Measurements from ENCODE around the gene MAGI2. TPM values are rescaled to one million over a fixed set of nuclear protein-coding genes. Genes with fewer than 3 reads are reported as not detected.

Gene MAGI2
- total and polyA plus RNA-seq, 2 experiments from 2014 or later: 10.4 to 26.4 TPM

DNA sequence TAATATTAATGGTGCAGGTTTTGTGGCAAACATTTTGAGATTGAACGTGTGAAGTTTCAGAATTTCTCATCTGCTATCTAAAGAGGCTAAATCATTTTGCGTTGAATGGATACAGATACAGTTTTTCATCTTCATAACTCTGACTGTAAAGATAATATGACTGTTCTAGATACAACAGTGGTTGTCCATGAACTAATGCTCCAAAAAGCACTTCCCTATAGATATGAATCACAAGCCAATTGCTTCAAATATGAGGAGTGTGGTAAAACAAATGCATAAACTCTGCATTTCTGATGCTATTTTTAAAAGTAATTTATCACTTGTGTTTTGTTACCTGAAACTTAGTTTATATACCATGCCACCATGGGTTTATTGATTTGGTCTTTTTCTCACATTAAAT is 750.1 kb downstream of the MAGI2 start:
- Histone ChIP-seq H3K4me3 (no peak overlapping the region), H3K27me3 (ENCODE audit: insufficient read depth) (no peaks in the 10 kb centered on the region), H3K79me2 (replicated peaks; ENCODE audit: insufficient read depth) (peaks cover 3% of the 10 kb centered on the region; the same call in 1 of the 2 replicates), H3F3A (replicated peaks; ENCODE audit: low read depth) (no peaks in the 10 kb centered on the region), H2AFZ (no peak overlapping the region), H4K20me1 (replicated peaks; ENCODE audit: insufficient read depth) (no peaks in the 10 kb centered on the region), H3K27ac (ENCODE audit: low read depth) (no peak overlapping the region), H3K36me3 (ENCODE audit: insufficient read depth) (no peaks in the 10 kb centered on the region), H3K9me2 (ENCODE audit: insufficient read depth) (no peaks in the 10 kb centered on the region), H3K4me2 (no peak overlapping the region), H3K4me1 (ENCODE audit: insufficient read depth) (no peaks in the 10 kb centered on the region)
- Mint-ChIP-seq H3K36me3 (ENCODE audit: low read depth) (peaks cover 14% of the 10 kb centered on the region; the same call in 2 of the 3 replicates), H3K9me3 (no peaks in the 10 kb centered on the region), H3K4me3 (no peak overlapping the region), H3K27me3 (ENCODE audit: insufficient read depth, low read depth, poor library complexity) (no peaks in the 10 kb centered on the region), H3K4me1 (peaks cover 8% of the 10 kb centered on the region), H3K27ac (no peak overlapping the region)
- DNase-seq (ENCODE audit: low spot score) (no peak), ATAC-seq (no peak)
- TF ChIP-seq, protein P1, sequence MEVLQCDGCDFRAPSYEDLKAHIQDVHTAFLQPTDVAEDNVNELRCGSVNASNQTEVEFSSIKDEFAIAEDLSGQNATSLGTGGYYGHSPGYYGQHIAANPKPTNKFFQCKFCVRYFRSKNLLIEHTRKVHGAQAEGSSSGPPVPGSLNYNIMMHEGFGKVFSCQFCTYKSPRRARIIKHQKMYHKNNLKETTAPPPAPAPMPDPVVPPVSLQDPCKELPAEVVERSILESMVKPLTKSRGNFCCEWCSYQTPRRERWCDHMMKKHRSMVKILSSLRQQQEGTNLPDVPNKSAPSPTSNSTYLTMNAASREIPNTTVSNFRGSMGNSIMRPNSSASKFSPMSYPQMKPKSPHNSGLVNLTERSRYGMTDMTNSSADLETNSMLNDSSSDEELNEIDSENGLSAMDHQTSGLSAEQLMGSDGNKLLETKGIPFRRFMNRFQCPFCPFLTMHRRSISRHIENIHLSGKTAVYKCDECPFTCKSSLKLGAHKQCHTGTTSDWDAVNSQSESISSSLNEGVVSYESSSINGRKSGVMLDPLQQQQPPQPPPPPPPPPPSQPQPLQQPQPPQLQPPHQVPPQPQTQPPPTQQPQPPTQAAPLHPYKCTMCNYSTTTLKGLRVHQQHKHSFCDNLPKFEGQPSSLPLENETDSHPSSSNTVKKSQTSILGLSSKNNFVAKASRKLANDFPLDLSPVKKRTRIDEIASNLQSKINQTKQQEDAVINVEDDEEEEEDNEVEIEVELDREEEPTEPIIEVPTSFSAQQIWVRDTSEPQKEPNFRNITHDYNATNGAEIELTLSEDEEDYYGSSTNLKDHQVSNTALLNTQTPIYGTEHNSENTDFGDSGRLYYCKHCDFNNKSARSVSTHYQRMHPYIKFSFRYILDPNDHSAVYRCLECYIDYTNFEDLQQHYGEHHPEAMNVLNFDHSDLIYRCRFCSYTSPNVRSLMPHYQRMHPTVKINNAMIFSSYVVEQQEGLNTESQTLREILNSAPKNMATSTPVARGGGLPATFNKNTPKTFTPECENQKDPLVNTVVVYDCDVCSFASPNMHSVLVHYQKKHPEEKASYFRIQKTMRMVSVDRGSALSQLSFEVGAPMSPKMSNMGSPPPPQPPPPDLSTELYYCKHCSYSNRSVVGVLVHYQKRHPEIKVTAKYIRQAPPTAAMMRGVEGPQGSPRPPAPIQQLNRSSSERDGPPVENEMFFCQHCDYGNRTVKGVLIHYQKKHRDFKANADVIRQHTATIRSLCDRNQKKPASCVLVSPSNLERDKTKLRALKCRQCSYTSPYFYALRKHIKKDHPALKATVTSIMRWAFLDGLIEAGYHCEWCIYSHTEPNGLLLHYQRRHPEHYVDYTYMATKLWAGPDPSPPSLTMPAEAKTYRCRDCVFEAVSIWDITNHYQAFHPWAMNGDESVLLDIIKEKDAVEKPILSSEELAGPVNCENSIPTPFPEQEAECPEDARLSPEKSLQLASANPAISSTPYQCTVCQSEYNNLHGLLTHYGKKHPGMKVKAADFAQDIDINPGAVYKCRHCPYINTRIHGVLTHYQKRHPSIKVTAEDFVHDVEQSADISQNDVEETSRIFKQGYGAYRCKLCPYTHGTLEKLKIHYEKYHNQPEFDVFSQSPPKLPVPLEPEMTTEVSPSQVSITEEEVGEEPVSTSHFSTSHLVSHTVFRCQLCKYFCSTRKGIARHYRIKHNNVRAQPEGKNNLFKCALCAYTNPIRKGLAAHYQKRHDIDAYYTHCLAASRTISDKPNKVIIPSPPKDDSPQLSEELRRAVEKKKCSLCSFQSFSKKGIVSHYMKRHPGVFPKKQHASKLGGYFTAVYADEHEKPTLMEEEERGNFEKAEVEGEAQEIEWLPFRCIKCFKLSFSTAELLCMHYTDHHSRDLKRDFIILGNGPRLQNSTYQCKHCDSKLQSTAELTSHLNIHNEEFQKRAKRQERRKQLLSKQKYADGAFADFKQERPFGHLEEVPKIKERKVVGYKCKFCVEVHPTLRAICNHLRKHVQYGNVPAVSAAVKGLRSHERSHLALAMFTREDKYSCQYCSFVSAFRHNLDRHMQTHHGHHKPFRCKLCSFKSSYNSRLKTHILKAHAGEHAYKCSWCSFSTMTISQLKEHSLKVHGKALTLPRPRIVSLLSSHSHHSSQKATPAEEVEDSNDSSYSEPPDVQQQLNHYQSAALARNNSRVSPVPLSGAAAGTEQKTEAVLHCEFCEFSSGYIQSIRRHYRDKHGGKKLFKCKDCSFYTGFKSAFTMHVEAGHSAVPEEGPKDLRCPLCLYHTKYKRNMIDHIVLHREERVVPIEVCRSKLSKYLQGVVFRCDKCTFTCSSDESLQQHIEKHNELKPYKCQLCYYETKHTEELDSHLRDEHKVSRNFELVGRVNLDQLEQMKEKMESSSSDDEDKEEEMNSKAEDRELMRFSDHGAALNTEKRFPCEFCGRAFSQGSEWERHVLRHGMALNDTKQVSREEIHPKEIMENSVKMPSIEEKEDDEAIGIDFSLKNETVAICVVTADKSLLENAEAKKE (CRISPR knock-in tag; IDR thresholded peaks at IDR 0.05): no peak
- TF ChIP-seq EZH2 (IDR thresholded peaks at IDR 0.05; ENCODE audit: low read depth, unreplicated experiment) (no peak), STAT1 (IDR thresholded peaks at IDR 0.05; ENCODE audit: unreplicated experiment) (no peak), POLR2AphosphoS5 (IDR thresholded peaks at IDR 0.05; ENCODE audit: low read depth) (no peak), NANOG (IDR thresholded peaks at IDR 0.05; ENCODE audit: borderline replicate concordance) (no peak), ZNF331 (CRISPR knock-in tag; IDR thresholded peaks at IDR 0.05; ENCODE audit: low read depth) (no peak)
- TF ChIP-seq, protein P2, sequence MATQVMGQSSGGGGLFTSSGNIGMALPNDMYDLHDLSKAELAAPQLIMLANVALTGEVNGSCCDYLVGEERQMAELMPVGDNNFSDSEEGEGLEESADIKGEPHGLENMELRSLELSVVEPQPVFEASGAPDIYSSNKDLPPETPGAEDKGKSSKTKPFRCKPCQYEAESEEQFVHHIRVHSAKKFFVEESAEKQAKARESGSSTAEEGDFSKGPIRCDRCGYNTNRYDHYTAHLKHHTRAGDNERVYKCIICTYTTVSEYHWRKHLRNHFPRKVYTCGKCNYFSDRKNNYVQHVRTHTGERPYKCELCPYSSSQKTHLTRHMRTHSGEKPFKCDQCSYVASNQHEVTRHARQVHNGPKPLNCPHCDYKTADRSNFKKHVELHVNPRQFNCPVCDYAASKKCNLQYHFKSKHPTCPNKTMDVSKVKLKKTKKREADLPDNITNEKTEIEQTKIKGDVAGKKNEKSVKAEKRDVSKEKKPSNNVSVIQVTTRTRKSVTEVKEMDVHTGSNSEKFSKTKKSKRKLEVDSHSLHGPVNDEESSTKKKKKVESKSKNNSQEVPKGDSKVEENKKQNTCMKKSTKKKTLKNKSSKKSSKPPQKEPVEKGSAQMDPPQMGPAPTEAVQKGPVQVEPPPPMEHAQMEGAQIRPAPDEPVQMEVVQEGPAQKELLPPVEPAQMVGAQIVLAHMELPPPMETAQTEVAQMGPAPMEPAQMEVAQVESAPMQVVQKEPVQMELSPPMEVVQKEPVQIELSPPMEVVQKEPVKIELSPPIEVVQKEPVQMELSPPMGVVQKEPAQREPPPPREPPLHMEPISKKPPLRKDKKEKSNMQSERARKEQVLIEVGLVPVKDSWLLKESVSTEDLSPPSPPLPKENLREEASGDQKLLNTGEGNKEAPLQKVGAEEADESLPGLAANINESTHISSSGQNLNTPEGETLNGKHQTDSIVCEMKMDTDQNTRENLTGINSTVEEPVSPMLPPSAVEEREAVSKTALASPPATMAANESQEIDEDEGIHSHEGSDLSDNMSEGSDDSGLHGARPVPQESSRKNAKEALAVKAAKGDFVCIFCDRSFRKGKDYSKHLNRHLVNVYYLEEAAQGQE (IDR thresholded peaks at IDR 0.05; ENCODE audit: unreplicated experiment): no peak
